ENCODE measurements around the gene CHCHD1.
A peak's percentile ranks its signal among the peaks of the same experiment; 100 is the strongest.

CHCHD1 gene

DNA sequence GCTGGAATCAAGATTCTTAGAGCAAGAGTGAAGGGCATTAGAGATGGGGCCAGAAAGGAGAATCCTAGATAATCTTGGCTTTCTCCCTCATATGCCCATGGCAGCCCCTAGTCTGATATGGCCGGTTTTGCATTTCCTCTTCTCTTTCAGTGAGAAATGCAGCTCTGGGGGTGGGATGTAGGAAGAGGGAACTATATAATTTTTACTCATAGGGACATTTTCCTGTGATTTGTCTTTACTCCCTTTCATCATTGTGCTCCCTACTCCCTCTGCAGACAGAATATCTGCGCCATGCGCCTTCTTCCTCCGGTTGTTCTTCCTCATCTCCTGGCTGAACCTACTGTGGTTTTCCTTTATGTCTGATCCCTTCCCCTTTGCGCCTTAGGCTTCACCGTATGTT, 16.8 kb upstream of the CHCHD1 start:
- H3K4me3 ChIP-seq (replicated peaks; ENCODE audit: low read depth, low read length) = no peak overlapping the region
- DNase-seq (ENCODE audit: extremely low read depth, low read depth) = no peak
- TF ChIP-seq, protein P1, sequence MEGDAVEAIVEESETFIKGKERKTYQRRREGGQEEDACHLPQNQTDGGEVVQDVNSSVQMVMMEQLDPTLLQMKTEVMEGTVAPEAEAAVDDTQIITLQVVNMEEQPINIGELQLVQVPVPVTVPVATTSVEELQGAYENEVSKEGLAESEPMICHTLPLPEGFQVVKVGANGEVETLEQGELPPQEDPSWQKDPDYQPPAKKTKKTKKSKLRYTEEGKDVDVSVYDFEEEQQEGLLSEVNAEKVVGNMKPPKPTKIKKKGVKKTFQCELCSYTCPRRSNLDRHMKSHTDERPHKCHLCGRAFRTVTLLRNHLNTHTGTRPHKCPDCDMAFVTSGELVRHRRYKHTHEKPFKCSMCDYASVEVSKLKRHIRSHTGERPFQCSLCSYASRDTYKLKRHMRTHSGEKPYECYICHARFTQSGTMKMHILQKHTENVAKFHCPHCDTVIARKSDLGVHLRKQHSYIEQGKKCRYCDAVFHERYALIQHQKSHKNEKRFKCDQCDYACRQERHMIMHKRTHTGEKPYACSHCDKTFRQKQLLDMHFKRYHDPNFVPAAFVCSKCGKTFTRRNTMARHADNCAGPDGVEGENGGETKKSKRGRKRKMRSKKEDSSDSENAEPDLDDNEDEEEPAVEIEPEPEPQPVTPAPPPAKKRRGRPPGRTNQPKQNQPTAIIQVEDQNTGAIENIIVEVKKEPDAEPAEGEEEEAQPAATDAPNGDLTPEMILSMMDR (IDR thresholded peaks at IDR 0.05; ENCODE audit: low read depth, low read length, missing control alignments) = no peak

DNA sequence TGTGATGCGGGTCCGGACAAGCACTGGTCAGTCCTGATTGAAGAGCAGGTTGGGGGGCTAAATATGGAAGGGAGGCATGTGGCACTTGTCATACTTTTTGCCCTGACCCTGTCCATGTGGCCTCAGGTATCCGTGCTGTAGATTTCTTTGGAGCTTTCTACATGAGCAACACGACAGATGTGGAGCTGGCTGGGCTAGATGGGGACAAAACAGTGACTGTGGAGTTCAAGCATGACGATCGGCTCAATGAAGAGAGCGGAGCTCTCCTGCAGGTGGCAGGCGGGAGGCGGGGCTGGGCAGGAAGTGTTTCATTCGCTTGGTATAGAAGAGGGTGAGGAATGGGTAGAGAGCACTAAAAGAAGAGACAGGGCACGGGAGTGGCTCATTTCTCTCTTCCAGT, 13.0 kb upstream of the CHCHD1 start:
- no peak overlapping the region for H3K4me3 ChIP-seq (replicated peaks; ENCODE audit: low read depth, low read length)
- TF ChIP-seq, protein P1 (IDR thresholded peaks at IDR 0.05; ENCODE audit: low read depth, low read length, missing control alignments) = no peak
- no peak for DNase-seq (ENCODE audit: extremely low read depth, low read depth)

DNA sequence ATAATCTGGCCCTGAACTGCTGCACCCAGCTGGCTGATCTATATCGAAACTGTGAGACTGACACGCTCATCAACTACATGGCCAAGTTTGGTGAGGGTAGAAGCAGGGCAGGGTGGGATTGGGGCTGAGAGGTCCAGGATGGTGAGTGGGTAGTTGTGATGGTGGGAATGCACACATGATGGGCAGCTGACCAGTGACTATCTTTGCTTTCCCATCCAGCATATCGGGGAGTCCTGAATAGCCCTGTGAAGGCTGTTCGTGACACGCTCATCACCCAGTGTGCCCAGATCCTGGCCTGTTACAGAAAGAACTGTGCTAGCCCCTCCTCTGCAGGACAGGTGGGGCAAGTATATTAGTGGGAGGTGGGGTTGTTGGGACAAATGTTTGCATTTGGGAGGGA, 12.5 kb upstream of the CHCHD1 start:
- no peak overlapping the region for H3K4me3 ChIP-seq (replicated peaks; ENCODE audit: low read depth, low read length)
- TF ChIP-seq, protein P1 (IDR thresholded peaks at IDR 0.05; ENCODE audit: low read depth, low read length, missing control alignments) = no peak
- DNase-seq (ENCODE audit: extremely low read depth, low read depth) = no peak

DNA sequence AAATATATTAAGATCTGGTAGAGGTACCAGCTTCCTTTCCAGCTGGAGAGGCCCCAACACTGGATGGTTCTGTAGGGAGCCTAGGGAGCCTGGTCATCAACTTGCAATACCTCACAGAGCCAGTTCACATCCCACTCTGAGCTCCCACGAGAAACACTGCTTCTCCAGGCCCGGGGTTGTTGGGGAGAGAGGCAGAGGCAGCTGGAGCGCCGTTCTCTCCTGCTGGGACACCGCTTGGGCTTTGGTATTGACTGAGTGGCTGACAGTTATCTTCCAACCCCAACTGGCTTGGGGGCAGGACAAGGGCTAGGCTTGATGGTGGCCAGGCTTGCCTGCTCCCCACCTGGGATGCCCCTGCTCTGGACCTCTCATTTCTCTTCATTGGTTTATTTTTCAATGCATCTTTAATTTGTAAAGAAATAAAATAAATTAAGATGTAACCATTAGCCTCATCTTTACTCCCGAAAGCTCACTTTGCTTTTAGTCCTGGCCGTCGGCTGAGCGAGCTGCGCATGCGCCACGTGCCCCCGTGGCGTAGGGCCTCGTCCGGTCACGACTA, 10.0 kb upstream of the CHCHD1 start:
- no peak for DNase-seq (ENCODE audit: extremely low read depth, low read depth)

DNA sequence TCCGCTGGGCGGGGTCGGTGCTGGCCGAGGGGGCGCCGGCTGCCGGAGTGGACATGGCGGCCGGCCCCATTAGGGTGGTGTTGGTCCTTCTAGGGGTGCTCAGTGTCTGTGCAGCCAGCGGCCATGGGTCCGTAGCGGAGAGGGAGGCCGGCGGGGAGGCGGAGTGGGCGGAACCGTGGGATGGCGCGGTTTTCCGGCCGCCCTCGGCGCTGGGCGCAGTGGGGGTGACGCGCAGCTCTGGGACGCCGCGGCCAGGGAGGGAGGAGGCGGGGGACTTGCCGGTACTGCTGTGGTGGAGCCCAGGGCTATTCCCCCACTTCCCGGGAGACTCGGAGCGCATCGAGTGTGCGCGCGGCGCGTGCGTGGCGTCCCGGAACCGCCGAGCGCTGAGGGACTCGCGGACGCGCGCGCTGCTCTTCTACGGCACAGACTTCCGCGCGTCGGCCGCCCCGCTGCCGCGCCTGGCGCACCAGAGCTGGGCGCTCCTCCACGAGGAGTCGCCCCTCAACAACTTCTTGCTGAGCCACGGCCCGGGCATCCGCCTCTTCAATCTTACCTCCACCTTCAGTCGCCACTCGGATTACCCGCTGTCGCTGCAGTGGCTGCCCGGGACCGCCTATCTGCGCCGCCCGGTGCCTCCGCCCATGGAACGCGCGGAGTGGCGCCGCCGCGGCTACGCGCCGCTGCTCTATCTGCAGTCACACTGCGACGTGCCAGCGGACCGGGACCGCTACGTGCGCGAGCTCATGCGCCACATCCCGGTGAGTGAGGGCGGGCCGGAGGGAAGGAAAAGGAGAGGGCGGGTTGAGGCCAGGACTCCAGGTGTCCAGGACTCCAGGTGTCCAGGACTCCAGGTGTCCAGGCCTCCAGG, 9.3 kb upstream of the CHCHD1 start:
- peak overlapping the region; percentile 65 for H3K4me3 ChIP-seq (replicated peaks; ENCODE audit: low read depth, low read length)
- DNase-seq (ENCODE audit: extremely low read depth, low read depth) = no peak

More for the DNA sequence above, 10.0 kb upstream of the CHCHD1 start:
- peak overlapping the region; percentile 65 for H3K4me3 ChIP-seq (replicated peaks; ENCODE audit: low read depth, low read length)
- TF ChIP-seq, protein P1 (IDR thresholded peaks at IDR 0.05; ENCODE audit: low read depth, low read length, missing control alignments) = no peak

DNA sequence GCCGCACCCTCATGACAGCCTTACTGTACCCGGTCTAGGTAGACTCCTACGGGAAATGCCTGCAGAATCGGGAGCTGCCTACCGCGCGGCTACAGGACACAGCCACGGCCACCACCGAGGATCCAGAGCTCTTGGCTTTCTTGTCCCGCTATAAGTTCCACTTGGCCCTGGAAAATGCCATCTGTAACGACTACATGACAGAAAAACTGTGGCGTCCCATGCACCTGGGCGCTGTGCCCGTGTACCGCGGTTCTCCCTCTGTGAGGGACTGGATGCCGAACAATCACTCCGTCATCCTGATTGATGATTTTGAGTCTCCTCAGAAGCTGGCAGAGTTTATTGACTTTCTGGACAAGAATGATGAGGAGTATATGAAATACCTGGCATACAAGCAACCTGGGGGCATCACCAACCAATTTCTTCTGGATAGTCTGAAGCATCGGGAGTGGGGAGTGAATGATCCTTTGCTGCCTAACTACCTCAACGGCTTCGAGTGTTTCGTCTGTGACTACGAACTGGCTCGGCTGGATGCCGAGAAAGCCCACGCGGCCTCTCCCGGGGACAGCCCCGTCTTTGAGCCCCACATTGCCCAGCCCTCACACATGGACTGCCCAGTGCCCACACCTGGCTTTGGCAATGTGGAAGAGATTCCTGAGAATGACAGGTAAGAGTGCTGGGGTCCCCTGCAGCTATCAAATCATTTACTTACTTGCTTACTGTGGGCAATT, 8.5 kb upstream of the CHCHD1 start:
- DNase-seq (ENCODE audit: extremely low read depth, low read depth) = no peak
- peak overlapping the region; percentile 65 for H3K4me3 ChIP-seq (replicated peaks; ENCODE audit: low read depth, low read length)
- TF ChIP-seq, protein P1 (IDR thresholded peaks at IDR 0.05; ENCODE audit: low read depth, low read length, missing control alignments) = no peak

More for the DNA sequence above, 9.3 kb upstream of the CHCHD1 start:
- TF ChIP-seq, protein P1 (IDR thresholded peaks at IDR 0.05; ENCODE audit: low read depth, low read length, missing control alignments) = peak; percentile 10
